ENCODE results near the gene TSHZ2.

DNA sequence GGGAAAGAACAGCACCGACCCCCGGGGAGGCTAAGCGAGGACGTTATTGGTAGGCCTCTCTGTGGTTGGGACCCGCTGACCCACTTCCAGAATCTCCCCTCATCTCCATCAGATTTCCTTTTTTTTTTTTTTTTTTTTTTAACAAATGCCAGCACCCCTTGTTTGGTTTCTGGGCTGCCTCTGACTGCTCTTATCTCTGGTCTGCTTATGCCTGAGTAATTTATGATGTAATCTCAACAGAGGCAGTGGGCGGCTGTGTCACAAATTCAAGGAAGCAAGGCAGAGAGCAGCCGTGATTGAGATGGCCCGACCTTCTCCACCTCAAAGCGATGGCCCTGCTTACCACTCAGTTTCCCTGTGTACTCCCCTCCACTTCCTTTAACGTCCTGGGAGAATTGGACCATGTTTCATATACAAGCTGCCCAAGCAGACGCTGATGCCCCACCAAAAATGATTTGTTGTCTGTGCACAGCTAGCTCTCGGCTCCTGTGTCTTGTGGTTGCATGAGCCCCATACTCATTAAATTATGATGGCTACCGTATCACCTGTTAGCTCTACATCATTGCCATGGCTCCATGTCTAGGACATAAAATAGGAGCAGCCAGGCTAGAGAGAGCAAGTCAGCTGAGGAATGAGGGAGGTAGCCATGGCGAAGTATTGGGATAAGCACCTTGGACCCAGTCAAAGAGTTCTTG lies 523.4 kb downstream of the TSHZ2 start:
- TF ChIP-seq, protein P1, sequence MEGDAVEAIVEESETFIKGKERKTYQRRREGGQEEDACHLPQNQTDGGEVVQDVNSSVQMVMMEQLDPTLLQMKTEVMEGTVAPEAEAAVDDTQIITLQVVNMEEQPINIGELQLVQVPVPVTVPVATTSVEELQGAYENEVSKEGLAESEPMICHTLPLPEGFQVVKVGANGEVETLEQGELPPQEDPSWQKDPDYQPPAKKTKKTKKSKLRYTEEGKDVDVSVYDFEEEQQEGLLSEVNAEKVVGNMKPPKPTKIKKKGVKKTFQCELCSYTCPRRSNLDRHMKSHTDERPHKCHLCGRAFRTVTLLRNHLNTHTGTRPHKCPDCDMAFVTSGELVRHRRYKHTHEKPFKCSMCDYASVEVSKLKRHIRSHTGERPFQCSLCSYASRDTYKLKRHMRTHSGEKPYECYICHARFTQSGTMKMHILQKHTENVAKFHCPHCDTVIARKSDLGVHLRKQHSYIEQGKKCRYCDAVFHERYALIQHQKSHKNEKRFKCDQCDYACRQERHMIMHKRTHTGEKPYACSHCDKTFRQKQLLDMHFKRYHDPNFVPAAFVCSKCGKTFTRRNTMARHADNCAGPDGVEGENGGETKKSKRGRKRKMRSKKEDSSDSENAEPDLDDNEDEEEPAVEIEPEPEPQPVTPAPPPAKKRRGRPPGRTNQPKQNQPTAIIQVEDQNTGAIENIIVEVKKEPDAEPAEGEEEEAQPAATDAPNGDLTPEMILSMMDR (IDR thresholded peaks at IDR 0.05; ENCODE audit: low read length) = no peak
- no peak for TF ChIP-seq EZH2 (IDR thresholded peaks at IDR 0.05; ENCODE audit: borderline replicate concordance, low read length)

Measured in OCI-LY1 (cell line).